H54 (cell line): ENCODE results near the gene PARP3.

Experiments
- DNase-seq: peaks from one replicate; pipeline ENCODE4 v3.0.0; 2011; ENCODE audit warnings: low spot score, mixed read lengths; ENCODE audit not compliant: insufficient read length
- FAIRE-seq: peaks from 3 replicates; lab custom pipeline; 2011; peaks lifted over from hg19 to GRCh38; lab: Jason Lieb, UNC
- POLR2A ChIP-seq: IDR thresholded peaks from 2 replicates; pipeline ENCODE4 v1.6.1; 2011; ENCODE audit warnings: low read depth, mild to moderate bottlenecking, low read length

The PARP3 gene

DNA sequence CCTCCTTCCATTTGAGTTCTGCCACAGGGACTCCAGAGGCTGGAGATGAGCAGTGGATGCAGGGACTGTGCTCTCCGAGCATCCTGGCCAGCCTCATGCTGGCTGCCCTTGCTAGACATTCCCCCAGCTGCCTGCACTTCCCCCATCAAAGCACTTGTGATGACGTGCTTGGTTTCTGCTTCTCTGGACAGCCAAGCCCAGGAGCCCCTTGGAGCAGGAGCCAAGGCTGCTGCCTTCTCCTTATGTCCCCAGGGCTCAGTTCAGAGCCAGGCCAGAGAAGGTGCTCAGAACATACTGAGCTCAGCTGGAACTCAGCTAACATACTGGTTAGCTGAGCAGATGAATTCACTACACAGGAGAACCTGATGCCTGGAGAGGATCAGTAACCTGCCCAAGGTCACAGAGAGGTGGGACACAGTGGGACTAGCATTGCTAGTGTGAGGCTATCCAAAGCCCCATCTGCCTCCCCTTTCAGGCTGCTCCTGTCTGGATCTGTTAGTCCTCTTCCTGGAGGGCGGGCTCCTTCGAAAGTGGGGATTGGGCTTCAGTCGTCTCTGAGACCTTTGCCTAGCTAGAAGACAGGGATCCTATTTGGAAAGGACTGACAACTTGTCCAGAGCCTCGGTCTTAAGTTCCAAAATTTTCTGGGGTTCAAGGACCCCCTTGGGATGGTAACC lies 20.8 kb downstream of the PARP3 start:
- no peak for DNase-seq
- no peak for FAIRE-seq
- no peak for TF ChIP-seq POLR2A

DNA sequence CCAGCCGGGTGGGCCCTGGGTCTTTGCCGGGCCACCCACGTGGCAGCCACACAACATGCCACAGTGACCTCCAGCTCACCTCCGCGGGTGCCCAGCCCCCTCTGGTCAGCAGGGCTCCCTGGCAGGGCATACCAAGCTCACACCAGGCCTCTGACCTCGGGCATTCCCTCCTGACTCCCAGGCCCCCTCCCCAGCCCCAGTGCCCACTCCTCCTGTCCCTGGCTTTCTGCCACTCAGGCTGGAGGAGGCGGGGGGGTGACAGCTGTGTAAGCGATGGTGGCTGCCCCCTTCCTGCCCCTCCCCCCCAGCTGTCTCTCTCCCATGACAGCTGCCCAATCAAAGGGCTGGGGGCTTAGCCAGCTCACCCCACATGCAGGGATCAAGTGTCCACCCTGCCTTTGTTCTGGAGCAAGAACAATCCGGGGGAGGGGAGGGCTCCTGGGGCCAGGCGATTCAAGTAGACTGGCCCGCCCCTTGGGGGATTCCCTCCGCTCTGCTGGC lies 21.8 kb downstream of the PARP3 start:
- no peak for TF ChIP-seq POLR2A
- FAIRE-seq, result no peak
- DNase-seq, result no peak

DNA sequence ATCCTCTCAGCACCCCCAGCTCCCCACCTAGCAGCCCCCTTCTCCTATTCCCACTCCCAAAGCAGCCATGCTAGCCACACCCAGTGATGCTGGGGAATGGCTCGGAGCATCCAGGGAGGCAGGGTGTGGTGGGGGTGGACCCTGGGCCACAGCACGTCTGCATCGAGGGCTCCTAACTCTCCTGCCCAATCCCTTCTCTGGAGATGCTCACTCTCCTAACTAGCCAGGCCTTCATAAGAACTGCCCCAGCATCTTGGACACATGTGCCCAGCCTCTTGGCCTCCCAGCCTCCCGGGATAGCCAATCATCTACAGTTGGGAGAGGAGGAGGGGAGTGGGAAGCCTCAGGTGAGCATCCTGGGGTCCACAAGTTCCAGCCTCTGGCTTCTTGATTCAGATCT lies 22.4 kb downstream of the PARP3 start:
- no peak for DNase-seq
- no peak for TF ChIP-seq POLR2A
- FAIRE-seq, result no peak

DNA sequence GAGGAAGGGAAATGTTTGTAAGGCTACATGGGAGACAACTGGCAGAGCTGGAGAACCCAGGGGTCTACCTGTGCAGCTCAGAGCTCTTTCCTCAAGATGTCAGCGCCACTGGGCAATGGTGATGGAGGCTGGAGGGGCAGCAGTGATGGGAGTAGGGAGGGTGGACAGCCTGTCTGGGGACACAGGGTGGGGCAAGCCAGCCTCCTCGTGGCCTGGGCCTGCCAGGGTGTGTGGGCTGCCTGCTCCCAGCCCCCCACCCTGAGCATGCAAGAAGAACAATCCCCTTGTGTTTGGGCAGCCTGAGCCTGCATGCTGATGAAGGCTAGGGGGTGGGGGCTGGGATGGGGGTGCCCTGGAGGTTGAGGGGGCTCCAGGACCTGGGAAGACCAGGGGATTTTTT lies 23.9 kb downstream of the PARP3 start:
- FAIRE-seq (no peak), DNase-seq (no peak)
- no peak for TF ChIP-seq POLR2A

DNA sequence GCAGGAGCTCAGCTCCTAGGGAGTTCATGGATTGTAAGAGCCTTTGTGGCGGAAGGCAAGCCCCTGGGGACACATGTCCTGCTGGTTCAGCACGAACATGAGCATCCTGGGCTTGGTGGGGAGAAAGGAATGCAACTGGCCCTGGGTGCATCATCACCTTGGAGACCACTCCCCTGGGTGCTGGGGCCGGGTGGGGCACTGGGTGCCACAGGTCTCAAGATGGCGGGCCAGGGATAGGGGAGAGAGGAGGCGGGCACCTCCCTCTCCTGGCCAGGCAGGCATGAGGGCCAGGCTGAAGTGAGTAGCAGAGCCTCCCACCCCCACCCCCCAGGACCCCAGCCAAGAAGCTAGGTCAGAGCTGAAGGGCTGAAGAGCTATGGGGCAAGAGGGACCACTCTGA lies 24.3 kb downstream of the PARP3 start:
- no peak for TF ChIP-seq POLR2A
- DNase-seq (no peak), FAIRE-seq (no peak)

DNA sequence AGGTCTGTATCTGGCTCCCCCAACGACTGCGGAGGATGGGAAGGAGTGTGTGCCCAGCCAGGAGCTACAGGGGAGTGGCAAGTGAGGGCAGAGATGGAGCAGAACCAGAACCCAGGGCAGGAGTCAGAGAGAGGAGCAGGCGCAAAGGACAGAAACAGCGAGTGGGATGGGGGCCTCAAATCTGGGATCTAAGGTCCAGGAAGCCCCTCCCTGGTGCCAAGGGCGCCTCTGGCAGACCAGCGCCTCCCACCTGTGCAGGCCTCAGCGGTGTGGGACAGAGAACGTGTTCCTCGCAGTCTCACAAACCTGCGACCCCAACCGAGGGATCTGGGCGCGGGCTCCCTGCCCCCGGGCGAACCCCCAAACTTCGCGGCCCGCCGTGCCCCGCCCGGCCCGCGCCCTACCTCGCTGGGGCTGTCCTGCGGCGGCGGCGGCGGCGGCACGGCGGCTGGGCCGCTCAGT lies 24.8 kb downstream of the PARP3 start:
- no peak for DNase-seq
- no peak for FAIRE-seq
- TF ChIP-seq POLR2A, result no peak

DNA sequence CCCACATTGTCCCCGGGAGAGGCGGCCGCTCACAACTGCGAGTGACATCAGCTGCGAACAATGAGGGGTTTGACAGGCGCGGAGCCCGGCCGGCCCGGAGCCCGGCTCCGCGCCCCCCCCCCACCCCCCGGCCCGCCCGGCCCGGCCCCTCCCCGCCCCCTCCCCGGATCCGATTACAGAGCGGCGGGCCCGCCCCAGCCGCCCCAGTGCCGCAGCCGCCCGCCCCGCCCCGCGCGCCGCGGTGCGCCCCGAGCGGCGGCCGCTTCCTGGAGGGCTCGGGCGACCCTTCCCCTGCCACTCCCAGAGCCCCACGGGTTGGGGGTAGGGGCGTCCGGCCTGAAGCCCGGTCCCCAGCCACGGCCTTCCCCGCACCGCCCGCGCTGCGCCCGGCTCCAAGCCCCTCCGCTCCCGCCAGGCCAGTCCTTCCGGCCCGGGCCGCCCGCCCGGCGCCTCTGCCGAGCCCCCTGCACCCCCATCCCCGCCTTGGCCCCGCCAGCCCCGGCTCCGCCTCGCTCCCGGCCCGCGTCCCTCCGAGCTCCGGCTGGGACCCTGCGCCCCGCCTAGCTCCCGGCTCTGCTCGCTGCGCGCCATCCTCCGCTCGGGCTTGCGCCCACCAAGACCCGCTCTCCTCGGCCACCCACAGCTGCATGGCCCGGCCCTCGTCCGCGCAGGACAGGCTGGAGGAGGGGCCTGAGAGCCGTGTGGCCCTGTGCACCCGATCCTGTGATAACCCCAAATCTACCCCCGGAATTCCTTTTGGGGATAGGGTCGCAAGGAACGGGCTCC lies 25.4 kb downstream of the PARP3 start, which contains the start of gene PCBP4:
TSS of gene PCBP4 (minus strand) at position 71 of the 786 bp plus-strand sequence. CDS start 6,214 bp downstream, outside the sequence.
- no peak for FAIRE-seq
- peak; percentile 58 for DNase-seq
- peak; percentile 37; the same call in 1 of the 2 replicates for TF ChIP-seq POLR2A

DNA sequence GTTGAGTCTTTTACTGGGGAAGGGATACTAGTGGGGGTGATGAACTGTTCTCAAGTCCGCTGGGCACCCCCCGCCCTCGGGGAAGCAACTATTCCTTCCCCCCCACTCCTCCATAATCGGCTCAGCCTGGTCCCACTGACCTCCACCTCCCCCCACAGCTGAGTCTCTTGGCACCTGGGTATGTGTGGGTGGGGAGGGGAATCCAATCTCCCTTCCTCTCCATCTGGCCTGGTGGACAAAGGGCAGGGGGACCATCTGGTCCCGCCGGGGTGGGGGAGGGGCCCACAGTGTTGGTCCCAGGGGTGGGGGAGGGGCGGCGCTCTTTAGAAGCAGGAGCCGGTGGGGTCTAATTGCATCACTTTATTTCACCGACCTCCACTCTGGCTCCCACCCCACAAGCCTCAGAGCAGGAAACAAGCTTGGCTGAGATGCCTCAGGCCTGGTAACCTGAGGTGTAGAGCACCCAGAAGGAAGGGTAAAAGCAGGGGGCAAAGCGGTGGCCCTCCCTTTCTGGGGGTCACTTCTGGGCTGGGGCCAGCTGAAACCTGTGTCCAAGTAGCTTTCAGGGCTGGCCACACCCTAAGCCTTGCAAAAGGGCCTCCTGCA lies 26.1 kb downstream of the PARP3 start:
- TF ChIP-seq POLR2A, result no peak
- FAIRE-seq, result no peak
- DNase-seq, result no peak

DNA sequence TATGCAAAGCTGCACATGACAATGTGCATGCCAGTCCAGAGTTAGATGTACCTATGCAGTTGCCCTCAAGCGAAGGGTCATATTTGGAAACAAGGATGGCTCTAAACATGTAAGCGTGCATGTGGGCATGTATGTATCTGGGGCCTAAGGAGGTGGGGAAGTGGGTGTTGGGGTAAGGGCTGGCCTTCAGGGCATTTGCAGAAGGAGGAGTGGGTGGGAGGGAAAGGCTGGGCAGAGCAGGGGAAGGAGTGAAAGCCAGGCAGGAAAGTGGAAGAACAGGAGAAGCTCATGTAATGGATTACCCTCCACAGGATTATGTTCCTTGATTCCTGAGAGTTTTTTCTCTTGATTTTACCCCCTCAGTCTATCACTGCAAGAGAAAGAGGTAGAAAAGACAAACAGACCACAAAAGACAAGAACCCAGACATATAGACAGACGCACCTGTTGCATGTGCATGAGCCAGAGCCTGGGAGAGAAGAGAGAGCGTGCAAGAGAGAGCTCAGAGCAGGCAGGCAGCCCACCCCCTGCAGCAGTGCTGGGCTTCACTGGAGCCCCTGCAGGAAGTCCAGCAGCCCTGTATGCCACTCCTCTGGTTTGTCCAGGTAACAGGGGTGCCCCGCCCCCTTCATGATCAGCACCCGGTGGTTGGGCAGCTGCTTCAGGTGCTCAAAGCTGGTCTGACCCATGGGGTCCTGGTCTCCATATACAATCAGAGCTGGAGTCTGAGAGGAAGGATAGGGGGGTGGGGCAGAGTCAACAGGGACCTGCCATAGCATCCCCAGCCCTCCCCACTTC lies 26.9 kb downstream of the PARP3 start:
- no peak for DNase-seq
- TF ChIP-seq POLR2A, result no peak
- FAIRE-seq, result no peak

DNA sequence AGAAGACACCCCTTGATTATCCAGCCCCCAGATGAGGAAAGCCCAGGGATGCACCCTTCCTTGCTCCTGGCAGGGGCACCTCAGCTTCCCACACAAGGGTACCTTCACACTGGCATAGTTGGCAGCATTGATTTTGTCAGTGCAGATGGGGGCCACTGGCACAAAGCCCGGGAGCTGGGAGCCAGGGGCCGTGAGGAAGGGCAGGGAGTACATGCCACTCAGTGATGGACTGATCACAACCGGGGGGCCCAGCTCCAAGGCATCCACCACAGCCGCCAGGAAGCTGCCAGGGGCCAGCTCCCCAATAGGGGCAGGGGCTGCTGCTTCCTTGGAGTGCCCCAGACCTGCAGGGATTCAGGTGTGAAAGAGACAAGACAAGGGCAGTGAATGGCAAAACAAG lies 27.7 kb downstream of the PARP3 start:
- FAIRE-seq, result no peak

DNA sequence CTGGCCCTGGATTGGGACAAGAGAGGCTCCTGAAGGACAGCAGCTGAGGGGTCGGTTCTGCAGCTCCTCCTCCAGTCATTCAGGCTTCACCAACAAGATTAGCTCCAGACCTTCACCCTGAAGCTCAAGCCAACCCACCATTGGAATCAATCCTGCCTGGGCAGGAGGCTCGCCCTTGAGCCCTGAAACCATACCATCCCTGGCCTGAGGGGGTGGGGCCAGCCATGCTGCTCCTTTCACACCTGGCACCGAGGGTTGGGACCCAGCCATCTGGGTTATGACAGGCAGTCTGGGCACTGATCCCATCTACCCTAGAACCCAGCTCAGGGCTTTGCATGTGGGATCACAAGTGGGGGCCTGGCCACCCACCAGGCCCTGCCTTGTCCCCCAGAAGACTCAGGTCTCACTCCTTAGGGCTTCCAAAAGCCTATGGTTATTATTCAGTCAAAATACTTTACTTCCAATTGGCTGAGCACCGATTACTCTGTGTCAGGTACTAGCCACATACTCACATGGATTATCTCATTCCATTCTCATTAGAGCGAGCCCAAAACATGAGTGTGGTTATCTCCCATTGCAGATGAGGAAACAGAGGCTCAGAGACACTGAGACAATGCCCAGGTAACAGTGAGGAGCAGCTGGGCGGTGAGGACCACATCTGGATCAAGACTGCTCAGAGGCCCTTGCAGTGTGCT lies 28.6 kb downstream of the PARP3 start:
- FAIRE-seq, result no peak
- TF ChIP-seq POLR2A, result no peak
- no peak for DNase-seq

More for the DNA sequence above, 27.7 kb downstream of the PARP3 start:
- no peak for DNase-seq
- no peak for TF ChIP-seq POLR2A

DNA sequence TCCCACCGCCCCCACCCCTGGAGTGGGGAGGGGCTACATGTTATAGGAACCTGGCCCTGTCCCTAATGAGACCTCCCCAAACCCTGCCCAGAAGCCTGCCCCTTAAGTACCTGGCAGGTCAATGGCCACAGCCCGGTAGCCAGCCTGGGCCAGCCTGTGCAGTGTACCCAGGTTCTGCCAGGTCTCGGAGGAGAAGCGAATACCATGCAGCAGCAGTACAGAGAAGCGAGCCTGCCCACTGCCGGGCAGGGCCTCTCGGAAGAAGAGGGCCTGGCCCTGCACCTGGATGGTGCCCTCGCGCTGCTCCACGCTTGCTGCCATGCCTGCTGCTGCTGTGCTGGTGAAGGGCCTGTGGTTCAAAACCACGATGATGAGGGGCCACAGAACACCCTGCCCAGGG lies 29.2 kb downstream of the PARP3 start:
- FAIRE-seq (no peak), DNase-seq (no peak)
- no peak for TF ChIP-seq POLR2A
